ENCODE results near the gene PTGFR. TPM values are rescaled to one million over a fixed set of nuclear protein-coding genes. Genes with fewer than 3 reads are reported as not detected.
A peak's percentile ranks its signal among the peaks of the same experiment; 100 is the strongest.

The PTGFR gene
- total RNA-seq, 1 experiment from 2014 or later, result not detected

GRCh38 chr1:78540048-78540447 is 49.3 kb downstream of the PTGFR start:
- Histone ChIP-seq H3K27me3 (ENCODE audit: control insufficient read depth, insufficient read depth, low read length) (no peaks in the 10 kb centered on the region), H3K4me3 (ENCODE audit: insufficient read depth, low read depth, low read length) (no peak overlapping the region), H3K36me3 (replicated peaks; ENCODE audit: control insufficient read depth, insufficient read depth, low read length) (no peaks in the 10 kb centered on the region)
- no peak for DNase-seq

GRCh38 chr1:78541479-78541878 is 50.7 kb downstream of the PTGFR start:
- Histone ChIP-seq H3K36me3 (replicated peaks; ENCODE audit: control insufficient read depth, insufficient read depth, low read length) (no peaks in the 10 kb centered on the region), H3K27me3 (ENCODE audit: control insufficient read depth, insufficient read depth, low read length) (no peaks in the 10 kb centered on the region)
- DNase-seq, result no peak

GRCh38 chr1:78543941-78544643 is 53.3 kb downstream of the PTGFR start:
- Histone ChIP-seq H3K36me3 (replicated peaks; ENCODE audit: control insufficient read depth, insufficient read depth, low read length) (no peaks in the 10 kb centered on the region), H3K27me3 (ENCODE audit: control insufficient read depth, insufficient read depth, low read length) (no peaks in the 10 kb centered on the region), H3K4me3 (ENCODE audit: insufficient read depth, low read depth, low read length) (no peak overlapping the region)
- no peak for DNase-seq

More at GRCh38 chr1:78541479-78541878, 50.7 kb downstream of the PTGFR start:
- H3K4me3 ChIP-seq (ENCODE audit: insufficient read depth, low read depth, low read length), result no peak overlapping the region

GRCh38 chr1:78547081-78547480 is 56.3 kb downstream of the PTGFR start:
- Histone ChIP-seq H3K27me3 (ENCODE audit: control insufficient read depth, insufficient read depth, low read length) (no peaks in the 10 kb centered on the region), H3K36me3 (replicated peaks; ENCODE audit: control insufficient read depth, insufficient read depth, low read length) (no peaks in the 10 kb centered on the region), H3K4me3 (ENCODE audit: insufficient read depth, low read depth, low read length) (no peak overlapping the region)
- no peak for DNase-seq

GRCh38 chr1:78549331-78549730 is 58.6 kb downstream of the PTGFR start:
- Histone ChIP-seq H3K4me3 (ENCODE audit: insufficient read depth, low read depth, low read length) (no peak overlapping the region), H3K27me3 (ENCODE audit: control insufficient read depth, insufficient read depth, low read length) (no peaks in the 10 kb centered on the region), H3K36me3 (replicated peaks; ENCODE audit: control insufficient read depth, insufficient read depth, low read length) (no peaks in the 10 kb centered on the region)
- no peak for DNase-seq

- no peaks in the 10 kb centered on the region for H3K27me3 ChIP-seq (ENCODE audit: control insufficient read depth, insufficient read depth, low read length)
- no peak overlapping the region for H3K4me3 ChIP-seq (ENCODE audit: insufficient read depth, low read depth, low read length)
- H3K36me3 ChIP-seq (replicated peaks; ENCODE audit: control insufficient read depth, insufficient read depth, low read length), result no peaks in the 10 kb centered on the region
- no peak for DNase-seq
These were observed 59.1 kb downstream of the PTGFR start for GRCh38 chr1:78549891-78550290.

- Histone ChIP-seq H3K4me3 (ENCODE audit: insufficient read depth, low read depth, low read length) (no peak overlapping the region), H3K27me3 (ENCODE audit: control insufficient read depth, insufficient read depth, low read length) (no peaks in the 10 kb centered on the region), H3K36me3 (replicated peaks; ENCODE audit: control insufficient read depth, insufficient read depth, low read length) (no peaks in the 10 kb centered on the region)
- DNase-seq, result peak; percentile 11
These were observed 63.1 kb downstream of the PTGFR start for GRCh38 chr1:78553859-78554258.

- H3K4me3 ChIP-seq (ENCODE audit: insufficient read depth, low read depth, low read length), result no peak overlapping the region
- no peaks in the 10 kb centered on the region for H3K27me3 ChIP-seq (ENCODE audit: control insufficient read depth, insufficient read depth, low read length)
- no peaks in the 10 kb centered on the region for H3K36me3 ChIP-seq (replicated peaks; ENCODE audit: control insufficient read depth, insufficient read depth, low read length)
- no peak for DNase-seq
These were observed 64.1 kb downstream of the PTGFR start for GRCh38 chr1:78554840-78555239.

- DNase-seq, result no peak
- H3K4me3 ChIP-seq (ENCODE audit: insufficient read depth, low read depth, low read length), result no peak overlapping the region
- H3K27me3 ChIP-seq (ENCODE audit: control insufficient read depth, insufficient read depth, low read length), result no peaks in the 10 kb centered on the region
- H3K36me3 ChIP-seq (replicated peaks; ENCODE audit: control insufficient read depth, insufficient read depth, low read length), result no peaks in the 10 kb centered on the region
These were observed 68.9 kb downstream of the PTGFR start for GRCh38 chr1:78559680-78560079.

- H3K4me3 ChIP-seq (ENCODE audit: insufficient read depth, low read depth, low read length), result no peak overlapping the region
- no peak for DNase-seq
- no peaks in the 10 kb centered on the region for H3K27me3 ChIP-seq (ENCODE audit: control insufficient read depth, insufficient read depth, low read length)
- H3K36me3 ChIP-seq (replicated peaks; ENCODE audit: control insufficient read depth, insufficient read depth, low read length), result no peaks in the 10 kb centered on the region
These were observed 70.0 kb downstream of the PTGFR start for GRCh38 chr1:78560811-78561210.

GRCh38 chr1:78561856-78562255 is 71.1 kb downstream of the PTGFR start:
- no peak overlapping the region for H3K4me3 ChIP-seq (ENCODE audit: insufficient read depth, low read depth, low read length)
- no peaks in the 10 kb centered on the region for H3K27me3 ChIP-seq (ENCODE audit: control insufficient read depth, insufficient read depth, low read length)
- no peak for DNase-seq
- no peaks in the 10 kb centered on the region for H3K36me3 ChIP-seq (replicated peaks; ENCODE audit: control insufficient read depth, insufficient read depth, low read length)

- Histone ChIP-seq H3K4me3 (ENCODE audit: insufficient read depth, low read depth, low read length) (no peak overlapping the region), H3K27me3 (ENCODE audit: control insufficient read depth, insufficient read depth, low read length) (no peaks in the 10 kb centered on the region), H3K36me3 (replicated peaks; ENCODE audit: control insufficient read depth, insufficient read depth, low read length) (no peaks in the 10 kb centered on the region)
- DNase-seq, result no peak
These were observed 74.6 kb downstream of the PTGFR start for GRCh38 chr1:78565393-78565792.

- Histone ChIP-seq H3K4me3 (ENCODE audit: insufficient read depth, low read depth, low read length) (no peak overlapping the region), H3K36me3 (replicated peaks; ENCODE audit: control insufficient read depth, insufficient read depth, low read length) (no peaks in the 10 kb centered on the region), H3K27me3 (ENCODE audit: control insufficient read depth, insufficient read depth, low read length) (no peaks in the 10 kb centered on the region)
- DNase-seq, result peak; percentile 1
These were observed 79.8 kb downstream of the PTGFR start for GRCh38 chr1:78570539-78570938.

GRCh38 chr1:78577257-78578100 is 86.7 kb downstream of the PTGFR start:
- Histone ChIP-seq H3K27me3 (ENCODE audit: control insufficient read depth, insufficient read depth, low read length) (no peaks in the 10 kb centered on the region), H3K36me3 (replicated peaks; ENCODE audit: control insufficient read depth, insufficient read depth, low read length) (no peaks in the 10 kb centered on the region), H3K4me3 (ENCODE audit: insufficient read depth, low read depth, low read length) (no peak overlapping the region)
- DNase-seq, result no peak

GRCh38 chr1:78586572-78586971 is 95.8 kb downstream of the PTGFR start:
- H3K4me3 ChIP-seq (ENCODE audit: insufficient read depth, low read depth, low read length), result no peak overlapping the region
- no peaks in the 10 kb centered on the region for H3K36me3 ChIP-seq (replicated peaks; ENCODE audit: control insufficient read depth, insufficient read depth, low read length)
- no peak for DNase-seq
- H3K27me3 ChIP-seq (ENCODE audit: control insufficient read depth, insufficient read depth, low read length), result no peaks in the 10 kb centered on the region
